Spleen (tissue), 11 donors: Measurements from ENCODE around the gene RACGAP1. TPM values are rescaled to one million over a fixed set of nuclear protein-coding genes. Genes with fewer than 3 reads are reported as not detected.
A peak's percentile ranks its signal among the peaks of the same experiment; 100 is the strongest.

ENCODE experiments used
- DNase-seq: peaks from one replicate; pipeline ENCODE4 v3.0.0-alpha.2; 2020
- H3K27ac ChIP-seq, 8 donors: fragments of 200-600 bp; sonication (generic) in 7 of 8; 1 replicate in 4 of 8; 2 replicates in 4 of 8; pipeline versions ENCODE4 v1.5.0 to v1.8.0; 2016 to 2021; ENCODE audit warnings: inconsistent platforms in 4 of 8, mild to moderate bottlenecking in 4 of 8, moderate library complexity in 1 of 8
- H3K27me3 ChIP-seq, 7 donors: fragments of 200-600 bp; sonication (generic) in 6 of 7; replicated peaks in 1 of 7; 1 replicate in 4 of 7; 2 replicates in 3 of 7; pipeline versions ENCODE4 v1.5.0 to v1.8.0; 2016 to 2021; ENCODE audit warnings: inconsistent platforms in 3 of 7, mild to moderate bottlenecking in 1 of 7
- H3K36me3 ChIP-seq, 6 donors: fragments of 200-600 bp; sonication (generic) in 5 of 6; 1 replicate in 4 of 6; 2 replicates in 2 of 6; pipeline versions ENCODE4 v1.5.0 to v1.8.0; 2016 to 2021; ENCODE audit warnings: inconsistent platforms in 2 of 6
- H3K4me1 ChIP-seq, 6 donors: fragments of 200-600 bp; sonication (generic) in 5 of 6; 1 replicate in 3 of 6; 2 replicates in 3 of 6; pipeline versions ENCODE4 v1.5.0 to v1.8.0; 2016 to 2021; ENCODE audit warnings: inconsistent platforms in 3 of 6
- H3K4me3 ChIP-seq, 8 donors: fragments of 200-600 bp; sonication (generic) in 7 of 8; 1 replicate in 4 of 8; 2 replicates in 4 of 8; pipeline versions ENCODE4 v1.5.0 to v1.8.0; 2016 to 2021; ENCODE audit warnings: inconsistent platforms in 4 of 8, mild to moderate bottlenecking in 4 of 8, moderate library complexity in 2 of 8
- H3K9me3 ChIP-seq, 8 donors: fragments of 200-600 bp; sonication (generic) in 7 of 8; 1 replicate in 4 of 8; 2 replicates in 4 of 8; pipeline versions ENCODE4 v1.5.0 to v1.8.0; 2016 to 2021; ENCODE audit warnings: inconsistent platforms in 4 of 8
- POLR2A ChIP-seq, 3 donors: fragments of 450-650 bp; IDR thresholded peaks; one replicate each; pipeline ENCODE4 v1.5.1; 2017; ENCODE audit warnings: antibody characterized with exemption in 3 of 3, mild to moderate bottlenecking in 1 of 3
- POLR2AphosphoS5 ChIP-seq, 3 donors: sonication (generic); formaldehyde crosslinking; IDR thresholded peaks; one replicate each; pipeline ENCODE4 v1.5.1; 2017; ENCODE audit warnings: antibody characterized with exemption in 3 of 3
- WGBS, 5 donors: extraction: QIAGEN DNeasy Blood & Tissue Kit in 3 of 5; methylation state at CpG; one replicate each; pipeline versions ENCODE4 v1.1.5 to v1.1.7; 2013 to 2018; 5-methylcytosine and 5-hydroxymethylcytosine counted together
- intact Hi-C: fragments of 100-400 bp; cut with DNase I; formaldehyde crosslinking; loops from one replicate; pipeline ENCODE4 v1.15.0; 2023; ENCODE audit warnings: low total_unique reads
- polyA plus RNA-seq, 3 donors: library from polyadenylated mRNA; stranded (reverse); fragments of 200-250 nt; gene quantifications; one replicate each; pipeline ENCODE4 v1.2.1, GENCODE V29; 2013
- total RNA-seq, 7 donors: library from RNA; depleted of rRNA in 3 of 7; stranded (reverse); fragments of >200 nt in 3 of 7; fragmentation: NEBNext Ultra II Directional in 4 of 7; extraction: Animal tissue kit (Norgen Biotek cat#: 25700) in 4 of 7; gene quantifications; one replicate each; pipeline versions ENCODE4 v1.1.0 to v1.2.1, GENCODE V29; 2016 to 2021
- TF ChIP-seq, protein P1 (sequence below), 11 experiments: fragments of 200-600 bp in 7 of 11; fragments of 450-650 bp in 4 of 11; sonication (generic) in 4 of 11; IDR thresholded peaks in 8 of 11; conservative IDR thresholded peaks in 3 of 11; 1 replicate in 7 of 11; 2 replicates in 4 of 11; pipeline versions ENCODE4 v1.4.0 to v1.8.0; 2016 to 2021; ENCODE audit warnings: antibody characterized with exemption in 11 of 11, inconsistent platforms in 4 of 11, mild to moderate bottlenecking in 1 of 11
- donor health status: healthy with polysubstance abuse.
- donor health status: DM: no; HTN: no; CAD: no; lungs with moderate emphysema.
- donor health status: DM: no; HTN: no; CAD: no.
- donor health status: Bipolar disorder and iron deficiency.
- donor health status: healthy.
- donor health status: DM: no; HTN: no; CAD: no.
- donor health status: DM: yes; HTN: yes; CAD: no.

The RACGAP1 gene
- total and polyA plus RNA-seq, 10 donors, result 3.4 to 21.1 (median 9.4) TPM

DNA sequence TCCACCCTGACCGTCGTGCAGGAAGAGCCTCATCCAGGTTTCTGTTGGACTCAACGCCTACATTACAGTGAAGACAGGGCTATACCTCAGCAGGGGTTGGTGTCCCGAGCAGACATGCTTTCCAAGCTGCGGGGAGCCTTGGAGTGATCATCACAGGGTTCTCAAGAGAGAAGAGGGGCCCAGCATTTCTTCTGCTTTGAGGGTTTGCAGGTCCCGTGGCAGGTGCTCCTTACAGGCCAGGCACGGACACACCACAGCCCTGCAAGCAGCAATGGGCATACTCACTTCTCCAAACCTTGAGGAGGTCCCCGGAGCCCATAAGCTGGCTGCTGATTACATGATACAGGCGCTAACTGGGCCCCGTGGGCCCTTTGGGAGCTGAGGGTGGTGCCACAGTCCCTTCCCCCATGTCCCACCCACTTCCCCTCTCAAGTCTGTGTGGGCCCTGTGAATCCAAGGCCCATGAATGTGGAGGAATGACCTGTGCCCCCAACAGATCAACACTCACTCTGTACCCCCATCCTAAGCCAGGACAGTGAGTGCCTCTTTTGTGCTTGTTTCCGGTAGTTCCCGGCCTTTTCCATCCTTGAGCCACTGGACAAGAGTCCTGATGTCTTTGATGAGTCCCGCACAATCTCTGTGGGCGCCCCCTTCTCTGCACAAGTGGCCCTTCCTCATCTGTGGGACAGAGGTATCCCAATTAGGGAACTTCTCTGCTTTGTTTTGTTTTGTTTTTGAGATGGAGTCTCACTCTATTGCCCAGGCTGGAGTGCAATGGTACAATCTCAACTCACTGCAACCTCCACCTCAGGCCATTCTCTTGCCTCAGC lies 73.7 kb downstream of the RACGAP1 start:
- H3K27ac ChIP-seq, result no peak overlapping the region
- H3K36me3 ChIP-seq, result no peaks in the 10 kb centered on the region
- TF ChIP-seq POLR2AphosphoS5 (IDR thresholded peaks at IDR 0.05) (no peak), POLR2A (IDR thresholded peaks at IDR 0.05) (no peak)
- TF ChIP-seq, protein P1, sequence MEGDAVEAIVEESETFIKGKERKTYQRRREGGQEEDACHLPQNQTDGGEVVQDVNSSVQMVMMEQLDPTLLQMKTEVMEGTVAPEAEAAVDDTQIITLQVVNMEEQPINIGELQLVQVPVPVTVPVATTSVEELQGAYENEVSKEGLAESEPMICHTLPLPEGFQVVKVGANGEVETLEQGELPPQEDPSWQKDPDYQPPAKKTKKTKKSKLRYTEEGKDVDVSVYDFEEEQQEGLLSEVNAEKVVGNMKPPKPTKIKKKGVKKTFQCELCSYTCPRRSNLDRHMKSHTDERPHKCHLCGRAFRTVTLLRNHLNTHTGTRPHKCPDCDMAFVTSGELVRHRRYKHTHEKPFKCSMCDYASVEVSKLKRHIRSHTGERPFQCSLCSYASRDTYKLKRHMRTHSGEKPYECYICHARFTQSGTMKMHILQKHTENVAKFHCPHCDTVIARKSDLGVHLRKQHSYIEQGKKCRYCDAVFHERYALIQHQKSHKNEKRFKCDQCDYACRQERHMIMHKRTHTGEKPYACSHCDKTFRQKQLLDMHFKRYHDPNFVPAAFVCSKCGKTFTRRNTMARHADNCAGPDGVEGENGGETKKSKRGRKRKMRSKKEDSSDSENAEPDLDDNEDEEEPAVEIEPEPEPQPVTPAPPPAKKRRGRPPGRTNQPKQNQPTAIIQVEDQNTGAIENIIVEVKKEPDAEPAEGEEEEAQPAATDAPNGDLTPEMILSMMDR (IDR thresholded peaks at IDR 0.05 in 8 of 11, conservative IDR thresholded peaks at IDR 0.05 in 3 of 11), result no peak
- H3K9me3 ChIP-seq, result no peaks in the 10 kb centered on the region
- intact Hi-C loops, result no loop called here
- peaks cover 0 to 73% (median 20%) of the 10 kb centered on the region in 7 donors for H3K27me3 ChIP-seq
- WGBS, 5 donors, result 65 to 76% (median 68%) methylated on average over 14 of the region's 14 CpGs
- peaks cover 0 to 44% (median 12%) of the 10 kb centered on the region in 6 donors for H3K4me1 ChIP-seq
- H3K4me3 ChIP-seq, result no peak overlapping the region
- DNase-seq, result peak; percentile 56

DNA sequence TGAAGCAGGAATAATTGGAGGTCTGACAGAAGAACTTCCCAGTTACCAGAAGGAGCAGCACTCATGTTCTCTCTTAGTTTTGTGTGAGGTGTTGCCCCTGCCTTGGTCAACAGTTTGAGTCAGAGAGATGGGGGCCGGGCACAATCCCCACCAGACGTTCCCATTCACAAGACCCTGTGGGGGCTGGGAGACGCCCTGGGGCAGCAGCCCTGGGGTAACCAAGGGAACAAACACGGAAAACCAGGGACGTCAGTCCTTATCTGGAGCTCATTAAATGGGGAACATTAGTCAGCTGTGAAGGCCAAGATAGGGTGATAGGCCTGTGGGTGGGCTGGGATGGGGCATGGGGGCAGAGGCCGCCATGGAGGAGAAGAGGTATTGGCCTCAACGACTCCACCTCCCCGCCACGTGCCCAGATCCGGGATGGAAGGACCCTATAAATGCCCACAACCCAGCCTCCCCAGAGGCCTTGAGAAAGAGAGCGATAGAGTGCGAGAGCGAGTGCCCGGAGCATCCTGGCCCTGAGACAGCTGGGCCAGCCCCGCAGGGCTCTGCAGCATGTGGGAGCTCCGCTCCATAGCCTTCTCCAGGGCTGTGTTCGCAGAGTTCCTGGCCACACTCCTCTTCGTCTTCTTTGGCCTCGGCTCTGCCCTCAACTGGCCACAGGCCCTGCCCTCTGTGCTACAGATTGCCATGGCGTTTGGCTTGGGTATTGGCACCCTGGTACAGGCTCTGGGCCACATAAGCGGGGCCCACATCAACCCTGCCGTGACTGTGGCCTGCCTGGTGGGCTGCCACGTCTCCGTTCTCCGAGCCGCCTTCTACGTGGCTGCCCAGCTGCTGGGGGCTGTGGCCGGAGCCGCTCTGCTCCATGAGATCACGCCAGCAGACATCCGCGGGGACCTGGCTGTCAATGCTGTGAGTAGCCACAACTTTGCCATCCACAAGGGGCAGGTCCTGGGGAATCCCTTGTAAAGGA lies 74.7 kb downstream of the RACGAP1 start, which contains the start of gene AQP2:
TSS of gene AQP2 (plus strand) at position 465 of the 979 bp plus-strand sequence. CDS start at position 559, 94 bp downstream.
- peaks cover 0 to 63% (median 10%) of the 10 kb centered on the region in 7 donors for H3K27me3 ChIP-seq
- no peaks in the 10 kb centered on the region for H3K36me3 ChIP-seq
- H3K4me3 ChIP-seq, result no peak within 1 kb of the TSS
- H3K9me3 ChIP-seq, result no peaks in the 10 kb centered on the region
- 88 to 92% (median 89%) methylated on average over 31 to 32 of the region's 32 CpGs for WGBS, 5 donors
- H3K27ac ChIP-seq, result no peak within 1 kb of the TSS
- TF ChIP-seq, protein P1 (IDR thresholded peaks at IDR 0.05 in 8 of 11, conservative IDR thresholded peaks at IDR 0.05 in 3 of 11), result no peak
- TF ChIP-seq POLR2A (IDR thresholded peaks at IDR 0.05) (no peak), POLR2AphosphoS5 (IDR thresholded peaks at IDR 0.05) (no peak)
- peaks cover 0 to 38% (median 12%) of the 10 kb centered on the region in 6 donors for H3K4me1 ChIP-seq
- intact Hi-C loops, result no loop called here
- peak; percentile 54 for DNase-seq

- H3K27me3 ChIP-seq, result peaks cover 0 to 56% (median 6%) of the 10 kb centered on the region in 7 donors
- no peaks in the 10 kb centered on the region for H3K36me3 ChIP-seq
- intact Hi-C loops, result no loop called here
- peak; percentile 27 for DNase-seq
- H3K9me3 ChIP-seq, result no peaks in the 10 kb centered on the region
- H3K4me1 ChIP-seq, result peaks cover 5 to 38% (median 15%) of the 10 kb centered on the region in 6 donors
- H3K4me3 ChIP-seq, result no peak overlapping the region
- TF ChIP-seq, protein P1 (IDR thresholded peaks at IDR 0.05 in 8 of 11, conservative IDR thresholded peaks at IDR 0.05 in 3 of 11), result no peak
- TF ChIP-seq POLR2AphosphoS5 (IDR thresholded peaks at IDR 0.05), result no peak
- TF ChIP-seq POLR2A (IDR thresholded peaks at IDR 0.05), result no peak
- no peak overlapping the region for H3K27ac ChIP-seq
- 83 to 98% (median 91%) methylated on average over 3 of the region's 3 CpGs for WGBS, 5 donors
Measured at GRCh38 chr12:49949866-49950265, 75.4 kb downstream of the RACGAP1 start.
